ENCODE results near the gene TPPP2. TPM values are rescaled to one million over a fixed set of nuclear protein-coding genes. Genes with fewer than 3 reads are reported as not detected.

Gene TPPP2
- total RNA-seq, 1 experiment from 2014 or later: not detected

- POLR2A ChIA-PET: interaction anchor here (0.7 kb wide), 1 partner anchor 19 kb away, joined by 3 read pairs; no protein-coding TSS in a partner anchor
- no peak overlapping the region for H3K4me3 Mint-ChIP-seq (ENCODE audit: unreplicated experiment)
These were observed 19.3 kb downstream of the TPPP2 start for GRCh38 chr14:21049271-21049673.

GRCh38 chr14:21050597-21050996 is 20.6 kb downstream of the TPPP2 start:
- POLR2A ChIA-PET: interaction anchor here (1.0 kb wide), 1 partner anchor 8 kb away, joined by 5 read pairs; no protein-coding TSS in a partner anchor
- intact Hi-C loops (cut with micrococcal nuclease): no loop called here
- BruUV-seq (replicated peaks): no TSS peak
- Mint-ChIP-seq H3K36me3 (ENCODE audit: insufficient read depth, unreplicated experiment) (no peaks in the 10 kb centered on the region), H3K4me1 (ENCODE audit: insufficient read depth, unreplicated experiment) (no peaks in the 10 kb centered on the region), H3K4me3 (ENCODE audit: unreplicated experiment) (no peak overlapping the region), H3K27ac (ENCODE audit: low read depth, unreplicated experiment) (no peak overlapping the region), H3K9me3 (ENCODE audit: unreplicated experiment) (no peaks in the 10 kb centered on the region), H3K27me3 (ENCODE audit: insufficient read depth, unreplicated experiment) (no peaks in the 10 kb centered on the region)
- no peak for DNase-seq (ENCODE audit: unreplicated experiment)
- CTCF ChIA-PET: interaction anchor here (0.6 to 6.6 kb wide), 5 partner anchors 10 to 674 kb away, joined by 6 to 62 read pairs (median 7); no protein-coding TSS in a partner anchor
- TF ChIP-seq CTCF (IDR thresholded peaks at IDR 0.05; ENCODE audit: unreplicated experiment): no peak

More at GRCh38 chr14:21049271-21049673, 19.3 kb downstream of the TPPP2 start:
- peaks cover 6% of the 10 kb centered on the region for H3K36me3 Mint-ChIP-seq (ENCODE audit: insufficient read depth, unreplicated experiment)
- TF ChIP-seq CTCF (IDR thresholded peaks at IDR 0.05; ENCODE audit: unreplicated experiment): no peak
- intact Hi-C loops (cut with micrococcal nuclease): no loop called here
- peaks cover 8% of the 10 kb centered on the region for H3K4me1 Mint-ChIP-seq (ENCODE audit: insufficient read depth, unreplicated experiment)
- no peaks in the 10 kb centered on the region for H3K27me3 Mint-ChIP-seq (ENCODE audit: insufficient read depth, unreplicated experiment)
- H3K27ac Mint-ChIP-seq (ENCODE audit: low read depth, unreplicated experiment): no peak overlapping the region
- no peaks in the 10 kb centered on the region for H3K9me3 Mint-ChIP-seq (ENCODE audit: unreplicated experiment)
- DNase-seq (ENCODE audit: unreplicated experiment): no peak
- CTCF ChIA-PET: interaction anchor here (0.6 to 6.6 kb wide), 6 partner anchors 18 to 55 kb away, joined by 3 to 62 read pairs (median 18); partner anchors contain the start of gene TMEM253
- BruUV-seq (replicated peaks): no TSS peak

DNA sequence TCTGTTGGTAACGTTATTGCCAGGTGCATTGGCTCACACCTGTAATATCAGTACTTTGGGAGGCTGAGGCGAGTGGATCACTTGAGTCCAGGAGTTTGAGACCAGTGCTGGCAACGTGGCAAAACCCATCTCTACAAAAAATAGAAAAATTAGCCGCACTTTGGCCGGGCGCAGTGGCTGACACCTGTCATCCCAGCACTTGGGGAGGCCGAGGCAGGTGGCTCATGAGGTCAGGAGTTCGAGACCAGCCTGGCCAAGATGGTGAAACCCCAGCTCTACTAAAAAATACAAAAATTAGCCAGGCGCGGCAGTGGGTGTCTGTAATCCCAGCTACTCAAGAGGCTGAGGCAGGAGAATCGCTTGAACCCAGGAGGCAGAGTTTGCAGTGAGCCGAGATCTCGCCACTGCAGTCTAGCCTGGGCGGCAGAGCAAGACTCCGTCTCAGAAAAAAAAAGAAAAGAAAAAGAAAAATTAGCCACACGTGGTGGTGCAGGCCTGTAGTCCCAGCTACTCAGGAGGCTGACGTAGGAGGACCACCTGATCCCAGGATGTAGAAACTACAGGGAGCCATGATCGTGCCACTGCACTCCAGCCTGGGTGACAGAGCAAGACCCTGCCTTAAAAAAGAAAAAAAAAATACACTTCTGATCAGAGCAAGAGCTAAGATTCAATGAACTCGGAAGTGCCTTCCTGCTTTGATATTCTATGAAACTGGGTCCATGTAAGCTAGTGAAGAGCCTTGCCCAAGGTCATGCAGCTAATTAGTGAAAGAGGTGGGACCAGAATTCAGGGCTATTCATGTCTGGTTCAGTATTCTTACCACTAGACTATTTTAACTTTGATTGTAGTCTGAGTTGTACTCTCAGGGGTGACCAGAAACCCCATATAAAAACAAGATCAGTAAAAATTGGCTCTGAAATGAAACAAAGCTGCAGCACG is 23.4 kb downstream of the TPPP2 start:
- Mint-ChIP-seq H3K27me3 (ENCODE audit: insufficient read depth, unreplicated experiment) (no peaks in the 10 kb centered on the region), H3K4me3 (ENCODE audit: unreplicated experiment) (no peak overlapping the region), H3K9me3 (ENCODE audit: unreplicated experiment) (no peaks in the 10 kb centered on the region), H3K27ac (ENCODE audit: low read depth, unreplicated experiment) (no peak overlapping the region), H3K4me1 (ENCODE audit: insufficient read depth, unreplicated experiment) (no peaks in the 10 kb centered on the region), H3K36me3 (ENCODE audit: insufficient read depth, unreplicated experiment) (no peaks in the 10 kb centered on the region)
- no peak for DNase-seq (ENCODE audit: unreplicated experiment)
- ChIA-PET CTCF (interaction anchor here (0.6 to 1.2 kb wide), 5 partner anchors 13 to 404 kb away, joined by 3 read pairs; no protein-coding TSS in a partner anchor), POLR2A (interaction anchor here (0.5 to 0.6 kb wide), 2 partner anchors 10 to 383 kb away, joined by 3 to 4 read pairs; no protein-coding TSS in a partner anchor)
- intact Hi-C loops (cut with micrococcal nuclease): no loop called here
- TF ChIP-seq CTCF (IDR thresholded peaks at IDR 0.05; ENCODE audit: unreplicated experiment): no peak
- BruUV-seq (replicated peaks): no TSS peak

DNA sequence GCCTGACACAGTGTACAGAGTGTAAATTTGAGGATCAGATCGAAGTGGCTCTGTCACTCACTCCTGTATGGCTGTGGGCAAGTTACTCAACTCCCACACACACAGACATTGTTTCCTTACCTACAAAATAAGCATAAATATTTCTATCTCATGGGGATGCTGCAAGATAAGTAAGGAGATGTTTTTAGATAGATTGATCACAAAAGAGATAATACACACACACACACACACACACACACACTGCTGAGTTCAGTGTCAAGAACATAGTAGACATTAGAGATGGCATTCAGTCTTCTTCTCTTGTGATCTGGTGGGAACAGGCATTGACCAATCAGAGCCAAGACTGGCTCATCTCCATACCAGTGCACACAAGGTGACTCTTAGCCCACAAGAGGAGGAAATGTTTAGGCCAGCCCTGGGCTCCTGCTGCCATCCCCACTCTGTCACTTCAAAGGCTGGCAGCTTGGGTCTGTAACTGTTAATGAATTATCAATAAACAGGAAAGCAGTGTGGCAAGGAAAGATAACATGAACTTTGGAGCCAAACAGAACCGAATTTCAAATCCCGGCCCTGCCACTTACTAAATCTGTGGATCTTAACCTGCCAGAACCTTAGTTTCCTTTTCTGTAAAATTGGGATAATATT is 24.2 kb downstream of the TPPP2 start:
- intact Hi-C loops (cut with micrococcal nuclease): no loop called here
- Mint-ChIP-seq H3K36me3 (ENCODE audit: insufficient read depth, unreplicated experiment) (no peaks in the 10 kb centered on the region), H3K27me3 (ENCODE audit: insufficient read depth, unreplicated experiment) (no peaks in the 10 kb centered on the region), H3K27ac (ENCODE audit: low read depth, unreplicated experiment) (no peak overlapping the region), H3K4me3 (ENCODE audit: unreplicated experiment) (no peak overlapping the region), H3K4me1 (ENCODE audit: insufficient read depth, unreplicated experiment) (no peaks in the 10 kb centered on the region), H3K9me3 (ENCODE audit: unreplicated experiment) (no peaks in the 10 kb centered on the region)
- no TSS peak for BruUV-seq (replicated peaks)
- POLR2A ChIA-PET: interaction anchor here (0.6 kb wide), 1 partner anchor 383 kb away, joined by 3 read pairs; no protein-coding TSS in a partner anchor
- DNase-seq (ENCODE audit: unreplicated experiment): no peak
- CTCF ChIA-PET: interaction anchor here (0.7 to 1.2 kb wide), 4 partner anchors 14 to 83 kb away, joined by 3 read pairs; no protein-coding TSS in a partner anchor
- TF ChIP-seq CTCF (IDR thresholded peaks at IDR 0.05; ENCODE audit: unreplicated experiment): no peak

Data from MCF 10A (cell line).